IPS-20b (cell line): Measurements from ENCODE around the gene TNIP1.

Source experiments
- H3K27ac ChIP-seq: one replicate; pipeline ENCODE4 v1.5.1; 2013; ENCODE audit warnings: low read length
- H3K27me3 ChIP-seq: 2 replicates; pipeline ENCODE4 v1.6.1; 2013; ENCODE audit warnings: mild to moderate bottlenecking, low read length, inconsistent platforms; ENCODE audit not compliant: insufficient read depth
- H3K36me3 ChIP-seq: 2 replicates; pipeline ENCODE4 v1.6.1; 2013; ENCODE audit warnings: low read depth, mild to moderate bottlenecking, inconsistent platforms, low read length, moderate library complexity; ENCODE audit not compliant: insufficient read depth
- H3K4me1 ChIP-seq: 2 replicates; pipeline ENCODE4 v1.6.1; 2013; ENCODE audit warnings: mild to moderate bottlenecking, control low read depth, inconsistent platforms, low read length, moderate library complexity; ENCODE audit not compliant: insufficient read depth
- H3K4me3 ChIP-seq: 2 replicates; pipeline ENCODE4 v1.5.1; 2013; ENCODE audit warnings: mild to moderate bottlenecking, low read length, inconsistent platforms
- H3K9ac ChIP-seq: 2 replicates; pipeline ENCODE4 v1.6.1; 2013; ENCODE audit warnings: low read depth, mild to moderate bottlenecking, inconsistent platforms, low read length, moderate library complexity
- H3K9me3 ChIP-seq: 2 replicates; pipeline ENCODE4 v1.6.1; 2013; ENCODE audit warnings: mild to moderate bottlenecking, low read depth, low read length, inconsistent platforms; ENCODE audit not compliant: insufficient read depth

Gene TNIP1

GRCh38 chr5:151070449-151070848 is 10.4 kb downstream of the TNIP1 start:
- Histone ChIP-seq H3K9ac (no peak overlapping the region), H3K27me3 (no peaks in the 10 kb centered on the region), H3K4me1 (no peaks in the 10 kb centered on the region; the same call in 1 of the 2 replicates), H3K36me3 (no peaks in the 10 kb centered on the region), H3K4me3 (no peak overlapping the region), H3K9me3 (no peaks in the 10 kb centered on the region), H3K27ac (no peak overlapping the region)

GRCh38 chr5:151068433-151069197 is 12.2 kb downstream of the TNIP1 start:
- no peak overlapping the region for H3K9ac ChIP-seq
- no peaks in the 10 kb centered on the region for H3K27me3 ChIP-seq
- H3K9me3 ChIP-seq, result no peaks in the 10 kb centered on the region
- no peaks in the 10 kb centered on the region; the same call in 1 of the 2 replicates for H3K4me1 ChIP-seq
- H3K4me3 ChIP-seq, result no peak overlapping the region
- no peak overlapping the region for H3K27ac ChIP-seq
- no peaks in the 10 kb centered on the region for H3K36me3 ChIP-seq

GRCh38 chr5:151067632-151068432 is 13.0 kb downstream of the TNIP1 start:
- Histone ChIP-seq H3K27me3 (no peaks in the 10 kb centered on the region), H3K9me3 (no peaks in the 10 kb centered on the region), H3K4me1 (no peaks in the 10 kb centered on the region; the same call in 1 of the 2 replicates), H3K4me3 (no peak overlapping the region), H3K27ac (no peak overlapping the region), H3K36me3 (no peaks in the 10 kb centered on the region), H3K9ac (no peak overlapping the region)

GRCh38 chr5:151066920-151067319 is 13.9 kb downstream of the TNIP1 start:
- Histone ChIP-seq H3K27ac (no peak overlapping the region), H3K4me3 (no peak overlapping the region), H3K9me3 (no peaks in the 10 kb centered on the region), H3K36me3 (peaks cover 2% of the 10 kb centered on the region; the same call in 1 of the 2 replicates), H3K27me3 (no peaks in the 10 kb centered on the region), H3K4me1 (no peaks in the 10 kb centered on the region), H3K9ac (no peak overlapping the region)

GRCh38 chr5:151065609-151066008 is 15.2 kb downstream of the TNIP1 start:
- peaks cover 7% of the 10 kb centered on the region; the same call in 1 of the 2 replicates for H3K36me3 ChIP-seq
- H3K9ac ChIP-seq, result no peak overlapping the region

GRCh38 chr5:151064916-151065499 is 15.8 kb downstream of the TNIP1 start:
- Histone ChIP-seq H3K27me3 (no peaks in the 10 kb centered on the region), H3K9ac (no peak overlapping the region), H3K36me3 (peaks cover 7% of the 10 kb centered on the region), H3K4me1 (no peaks in the 10 kb centered on the region), H3K9me3 (no peaks in the 10 kb centered on the region), H3K4me3 (no peak overlapping the region), H3K27ac (no peak overlapping the region)

More at GRCh38 chr5:151065609-151066008, 15.2 kb downstream of the TNIP1 start:
- H3K27me3 ChIP-seq, result no peaks in the 10 kb centered on the region
- no peaks in the 10 kb centered on the region for H3K9me3 ChIP-seq
- no peak overlapping the region for H3K4me3 ChIP-seq
- H3K27ac ChIP-seq, result no peak overlapping the region
- no peaks in the 10 kb centered on the region for H3K4me1 ChIP-seq

GRCh38 chr5:151063142-151063989 is 17.5 kb downstream of the TNIP1 start:
- Histone ChIP-seq H3K9ac (no peak overlapping the region), H3K27ac (no peak overlapping the region), H3K4me1 (no peaks in the 10 kb centered on the region), H3K4me3 (no peak overlapping the region), H3K36me3 (peaks cover 7% of the 10 kb centered on the region), H3K9me3 (no peaks in the 10 kb centered on the region), H3K27me3 (no peaks in the 10 kb centered on the region)

GRCh38 chr5:151062405-151063141 is 18.3 kb downstream of the TNIP1 start:
- no peaks in the 10 kb centered on the region for H3K9me3 ChIP-seq
- H3K27ac ChIP-seq, result no peak overlapping the region
- H3K27me3 ChIP-seq, result no peaks in the 10 kb centered on the region
- peaks cover 7% of the 10 kb centered on the region for H3K36me3 ChIP-seq
- no peak overlapping the region for H3K4me3 ChIP-seq
- no peak overlapping the region for H3K9ac ChIP-seq
- H3K4me1 ChIP-seq, result no peaks in the 10 kb centered on the region

GRCh38 chr5:151060742-151061141 is 20.1 kb downstream of the TNIP1 start:
- H3K9ac ChIP-seq, result no peak overlapping the region
- H3K4me3 ChIP-seq, result no peak overlapping the region
- H3K36me3 ChIP-seq, result peaks cover 7% of the 10 kb centered on the region
- no peaks in the 10 kb centered on the region for H3K9me3 ChIP-seq
- H3K27me3 ChIP-seq, result no peaks in the 10 kb centered on the region
- H3K4me1 ChIP-seq, result no peaks in the 10 kb centered on the region
- H3K27ac ChIP-seq, result no peak overlapping the region

GRCh38 chr5:151058891-151059489 is 21.8 kb downstream of the TNIP1 start:
- H3K4me3 ChIP-seq, result no peak overlapping the region
- H3K27ac ChIP-seq, result no peak overlapping the region

More at GRCh38 chr5:151058891-151059489, 21.8 kb downstream of the TNIP1 start:
- no peaks in the 10 kb centered on the region for H3K9me3 ChIP-seq
- no peak overlapping the region for H3K9ac ChIP-seq
- peaks cover 7% of the 10 kb centered on the region for H3K36me3 ChIP-seq
- no peaks in the 10 kb centered on the region for H3K27me3 ChIP-seq
- H3K4me1 ChIP-seq, result no peaks in the 10 kb centered on the region
